GM19463 (cell line): ENCODE results near the gene MACROD2.

ENCODE experiments used
- ATAC-seq: cut with Tn5 transposase; IDR thresholded peaks from one replicate; pipeline ENCODE4 v1.9.1; 2021; ENCODE audit warnings: mild to moderate bottlenecking, moderate library complexity; ENCODE audit not compliant: unreplicated experiment

Gene MACROD2

DNA sequence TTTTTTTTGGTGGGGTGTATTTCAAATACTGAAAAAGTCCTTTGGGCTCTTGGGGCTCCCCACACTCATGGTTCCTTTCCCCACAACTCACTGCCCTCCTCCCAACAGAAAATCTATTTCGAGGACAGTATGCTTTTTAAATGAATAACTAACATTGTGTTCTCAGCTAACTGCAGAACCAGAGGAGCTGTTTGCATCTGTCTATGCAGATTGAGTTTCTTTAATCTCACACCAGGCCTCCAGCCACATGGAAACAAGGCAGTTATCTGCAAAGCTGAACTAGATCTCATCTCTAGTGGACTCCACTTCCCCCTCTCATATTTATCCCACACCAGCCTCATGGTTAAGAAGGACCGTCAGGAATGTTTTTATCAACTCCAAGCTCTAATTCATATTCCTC is 1622.8 kb downstream of the MACROD2 start:
- no peak for ATAC-seq

GRCh38 chr20:15618912-15619311 is 1623.6 kb downstream of the MACROD2 start:
- no peak for ATAC-seq

- ATAC-seq, result no peak
Observed at GRCh38 chr20:15619341-15619740, 1624.0 kb downstream of the MACROD2 start.

DNA sequence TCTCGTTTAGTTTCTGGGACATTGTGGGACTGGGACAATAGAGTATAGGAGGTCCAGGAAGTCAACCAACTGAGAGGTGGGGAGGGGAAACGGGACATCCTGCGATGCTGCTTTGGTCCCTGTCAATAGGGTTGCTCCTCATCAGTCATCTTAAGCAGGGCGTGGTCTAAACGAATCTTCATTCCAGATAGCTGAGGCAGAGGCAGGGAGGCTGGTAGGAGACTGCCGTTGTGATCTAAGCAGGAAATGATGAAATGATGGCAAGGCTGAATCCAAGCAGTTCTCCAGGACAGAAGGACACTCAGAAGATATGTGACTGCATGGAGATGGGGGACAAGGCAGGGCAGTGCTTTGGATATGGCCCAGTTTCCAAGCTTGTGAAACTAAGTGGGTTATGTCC is 1624.5 kb downstream of the MACROD2 start:
- no peak for ATAC-seq

- ATAC-seq, result no peak
Observed at GRCh38 chr20:15622368-15622767, 1627.1 kb downstream of the MACROD2 start.

- ATAC-seq, result no peak
Observed at GRCh38 chr20:15623215-15623614, 1627.9 kb downstream of the MACROD2 start.

DNA sequence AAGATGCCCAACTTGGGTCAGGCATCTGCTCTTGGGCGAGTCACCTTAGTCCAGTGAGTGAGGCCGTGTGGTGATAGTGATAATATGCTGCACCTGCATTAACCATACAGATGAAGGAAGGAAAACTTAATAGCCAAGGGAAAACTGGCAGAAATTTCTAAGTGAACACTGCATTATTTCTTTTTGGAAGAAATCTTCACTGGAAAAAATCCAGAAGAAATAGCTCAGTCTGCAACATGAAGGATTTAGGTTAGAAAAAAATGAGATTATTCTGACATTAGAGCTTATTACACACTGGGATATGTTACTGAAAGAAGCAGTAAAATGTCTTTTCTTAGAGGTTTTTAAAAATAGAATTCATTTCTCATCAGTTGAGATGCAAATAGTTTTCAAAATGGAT is 1630.7 kb downstream of the MACROD2 start:
- ATAC-seq, result no peak

- no peak for ATAC-seq
Observed at GRCh38 chr20:15627089-15627488, 1631.8 kb downstream of the MACROD2 start.

GRCh38 chr20:15627501-15627903 is 1632.2 kb downstream of the MACROD2 start:
- ATAC-seq, result no peak

GRCh38 chr20:15628851-15629353 is 1633.6 kb downstream of the MACROD2 start:
- no peak for ATAC-seq

DNA sequence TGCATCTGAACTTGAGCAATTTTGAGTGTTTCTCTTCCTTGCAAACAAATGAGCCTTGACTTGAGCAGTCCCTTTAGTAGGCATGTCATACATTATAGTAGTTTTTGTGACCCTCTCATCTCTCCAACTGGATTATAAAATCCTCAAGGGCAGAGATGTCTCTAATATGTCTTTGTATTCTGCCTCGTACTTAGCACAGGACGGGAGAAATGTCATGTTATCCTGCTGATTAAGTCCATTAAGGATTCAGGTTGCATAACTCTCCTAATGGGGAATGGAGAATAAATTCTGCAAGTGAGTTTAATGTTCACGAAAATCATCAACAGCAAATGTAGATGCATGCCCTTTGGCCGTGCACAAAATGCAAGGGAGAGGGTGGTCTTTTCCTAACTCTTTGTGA is 1635.0 kb downstream of the MACROD2 start:
- ATAC-seq, result no peak

DNA sequence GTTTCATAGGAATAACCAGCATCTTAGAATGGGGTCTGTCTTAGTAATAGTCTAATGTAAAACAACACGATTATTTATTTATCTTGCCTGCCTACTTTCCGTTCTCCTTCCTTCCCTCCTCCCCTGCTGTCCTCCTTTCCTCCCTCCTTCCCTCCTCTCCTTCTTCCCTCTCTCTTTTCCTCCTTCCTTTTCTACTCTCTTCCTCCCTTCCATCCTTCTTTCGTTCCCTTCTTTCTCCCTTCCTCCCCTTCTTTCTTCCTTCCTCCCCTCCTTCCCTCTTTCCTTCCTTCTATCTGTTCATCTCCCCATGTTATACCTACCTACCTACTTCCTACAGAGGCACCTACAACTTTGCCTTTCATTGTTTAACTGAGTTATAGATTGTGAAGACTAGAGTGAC is 1637.4 kb downstream of the MACROD2 start:
- no peak for ATAC-seq

DNA sequence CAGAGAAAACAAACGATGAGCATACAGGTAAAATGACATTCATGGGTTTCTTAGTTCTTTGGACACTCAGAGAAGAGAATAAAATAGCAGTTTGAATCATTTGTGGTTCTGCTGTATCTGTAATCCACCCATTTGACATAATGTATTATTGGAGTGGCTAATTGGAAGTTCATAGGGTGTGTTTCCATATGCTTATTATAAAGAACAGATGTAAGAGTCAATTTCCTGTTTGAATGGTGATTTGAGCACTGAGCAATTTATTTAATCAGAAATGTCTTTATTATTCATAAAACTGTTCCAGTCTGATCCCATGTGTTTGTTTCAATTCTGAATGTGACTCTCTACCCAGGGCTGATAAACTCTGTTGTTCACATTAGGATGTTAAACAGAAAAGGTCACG is 1638.8 kb downstream of the MACROD2 start:
- no peak for ATAC-seq

DNA sequence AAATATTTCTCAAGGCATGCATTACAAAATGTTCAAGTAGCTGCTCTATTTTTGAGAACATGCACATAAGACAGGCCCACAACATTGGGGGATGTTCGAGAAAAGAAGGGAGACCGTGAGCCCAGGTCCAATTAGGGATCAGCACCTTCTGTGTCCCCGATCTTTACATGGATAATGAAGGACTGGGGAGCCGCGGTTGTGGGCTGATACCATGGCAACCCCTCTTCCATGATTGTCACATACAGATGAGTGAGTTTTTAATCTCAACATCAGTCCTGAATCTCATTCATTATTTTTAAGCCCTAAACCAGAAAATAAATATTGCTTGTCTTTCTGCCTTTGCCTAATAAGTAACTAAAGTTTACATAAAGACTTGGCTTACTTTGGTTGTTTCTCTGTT is 1642.2 kb downstream of the MACROD2 start:
- no peak for ATAC-seq

- ATAC-seq, result no peak
Observed at GRCh38 chr20:15637950-15638754, 1642.8 kb downstream of the MACROD2 start.

GRCh38 chr20:15638816-15639215 is 1643.5 kb downstream of the MACROD2 start:
- ATAC-seq, result no peak

- ATAC-seq, result no peak
Observed at GRCh38 chr20:15639839-15640238, 1644.5 kb downstream of the MACROD2 start.

GRCh38 chr20:15642109-15642508 is 1646.8 kb downstream of the MACROD2 start:
- no peak for ATAC-seq

DNA sequence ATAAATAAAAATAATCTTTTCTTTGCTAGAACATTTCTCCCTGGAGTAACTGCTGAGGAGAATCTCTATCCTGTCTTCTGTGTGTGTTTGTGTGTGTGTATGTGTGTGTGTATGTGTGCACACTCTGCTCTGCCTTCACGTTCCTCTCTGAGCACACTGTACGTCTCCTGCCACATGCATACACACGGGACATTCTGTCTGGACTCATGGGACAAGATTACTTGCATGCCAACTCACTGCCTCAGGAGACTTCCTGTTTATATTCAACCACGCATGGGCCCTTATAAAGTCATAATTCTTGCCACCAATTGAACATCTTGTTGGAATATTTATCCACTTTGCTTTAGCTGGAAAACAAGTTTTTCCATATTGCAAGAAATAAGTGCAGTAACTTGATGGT is 1647.4 kb downstream of the MACROD2 start:
- no peak for ATAC-seq

- no peak for ATAC-seq
Observed at GRCh38 chr20:15643713-15644112, 1648.4 kb downstream of the MACROD2 start.

GRCh38 chr20:15645816-15646215 is 1650.5 kb downstream of the MACROD2 start:
- ATAC-seq, result no peak

DNA sequence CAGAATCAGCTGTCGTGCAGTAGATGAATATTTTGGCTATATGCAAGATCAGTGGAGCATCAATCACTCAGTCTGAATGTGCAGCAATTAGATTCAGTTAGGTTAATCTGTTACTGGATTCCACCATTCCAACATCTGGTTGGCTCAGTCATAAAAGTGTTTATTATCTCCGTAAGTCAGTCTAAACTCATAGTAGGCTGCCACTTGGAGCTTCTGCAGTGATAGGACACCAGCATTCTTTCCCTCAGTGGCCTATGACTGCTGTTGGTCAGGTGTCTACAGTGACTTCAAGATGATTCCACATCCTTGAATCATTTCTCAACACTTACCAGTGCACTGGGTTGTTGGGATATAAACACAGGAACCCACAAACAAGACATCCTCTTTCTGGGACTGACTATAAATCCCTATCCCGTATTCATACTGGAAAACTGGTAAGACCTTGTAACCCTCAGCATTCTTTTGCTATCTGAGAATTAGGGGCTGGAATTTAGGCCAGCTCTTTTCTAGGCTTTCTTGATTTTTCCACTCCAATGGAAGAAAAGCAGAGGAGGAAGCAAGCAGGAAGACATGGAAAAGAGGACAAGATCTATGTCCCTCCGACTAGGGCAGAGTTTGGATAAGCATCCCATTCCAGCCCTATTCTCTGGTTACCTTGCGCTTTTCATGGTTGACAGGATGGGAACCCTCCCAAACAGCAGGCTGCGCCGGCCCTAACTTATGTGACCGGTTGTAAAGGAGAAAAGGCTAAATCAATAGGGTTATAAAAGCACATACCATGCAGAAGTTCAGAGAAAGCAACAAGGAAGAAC is 1658.3 kb downstream of the MACROD2 start:
- no peak for ATAC-seq
